A673 (cell line): ENCODE results near the gene PPIL6.

Source experiments
- CTCF ChIP-seq: fragments of 300-800, 200-600 bp; sonication (generic); conservative IDR thresholded peaks from 2 replicates; pipeline ENCODE4 v1.5.1; 2017; ENCODE audit warnings: low read depth, mild to moderate bottlenecking, antibody characterized with exemption, low read length, moderate library complexity, mixed read lengths
- EZH2 ChIP-seq: fragments of 200-600 bp; sonication (generic); IDR thresholded peaks from 2 replicates; pipeline ENCODE4 v1.6.1; 2017; ENCODE audit warnings: borderline replicate concordance, low read depth, mild to moderate bottlenecking, mixed read lengths, antibody characterized with exemption, low read length; ENCODE audit not compliant: poor library complexity, severe bottlenecking

GRCh38 chr6:109447878-109448555 lies 7.6 kb upstream of the PPIL6 start:
- no peak for TF ChIP-seq EZH2
- TF ChIP-seq CTCF = no peak
